ENCODE measurements around the gene RNF8.

DNA sequence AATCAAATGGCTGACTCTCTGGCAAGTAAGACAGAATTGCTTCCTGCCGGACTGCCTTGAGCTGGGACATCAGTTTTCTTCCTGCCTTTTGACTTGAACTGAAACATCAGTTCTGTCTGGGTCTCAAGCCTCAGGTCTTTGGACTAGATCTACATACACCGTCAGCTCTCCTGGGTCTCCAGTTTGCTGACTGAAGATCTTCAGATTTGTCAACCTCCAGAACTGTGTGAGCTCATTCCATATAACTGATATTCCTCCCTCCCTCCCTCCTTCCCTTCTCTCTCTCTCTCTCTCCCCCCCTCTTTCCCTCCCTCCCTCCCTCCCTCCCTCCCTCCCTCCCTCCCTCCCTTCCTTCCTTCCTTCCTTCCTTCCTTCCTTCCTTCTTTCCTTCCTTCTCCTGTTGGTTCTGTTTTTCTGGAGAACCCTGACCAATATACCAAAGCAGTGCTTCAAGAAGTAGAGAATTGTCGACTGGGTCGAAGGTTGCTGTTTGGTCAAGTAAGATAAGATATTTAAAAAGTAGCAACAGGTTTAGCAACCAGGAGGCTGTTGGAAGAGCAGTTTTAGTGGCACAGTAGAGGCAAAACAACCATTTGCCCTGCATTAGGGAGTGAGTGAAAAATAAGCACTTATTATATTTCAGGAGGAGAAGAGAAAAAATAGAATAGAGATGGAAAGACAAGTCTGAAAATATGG lies 46.2 kb downstream of the RNF8 start:
- TF ChIP-seq CTCF (IDR thresholded peaks at IDR 0.05) (no peak), POLR2A (IDR thresholded peaks at IDR 0.05) (no peak), POLR2AphosphoS5 (IDR thresholded peaks at IDR 0.05) (no peak)

All from prostate gland (tissue), 2 donors.